Measurements from ENCODE around the gene SNCA. TPM values are rescaled to one million over a fixed set of nuclear protein-coding genes. Genes with fewer than 3 reads are reported as not detected.

SNCA gene
- total RNA-seq, 4 donors from 2014 or later = 0.87 to 16.3 (median 5.3) TPM

GRCh38 chr4:89803915-89804314, 33.0 kb downstream of the SNCA start:
- H3K27me3 ChIP-seq = peaks cover 0 to 86% (median 0%) of the 10 kb centered on the region in 4 donors
- H3K9me3 ChIP-seq = no peaks in the 10 kb centered on the region
- no peak overlapping the region for H3K27ac ChIP-seq
- intact Hi-C loops (cut with DNase I) = no loop called here
- no peak overlapping the region for H3K4me3 ChIP-seq
- TF ChIP-seq CTCF (IDR thresholded peaks at IDR 0.05) (no peak), POLR2A (IDR thresholded peaks at IDR 0.05) (no peak)
- DNase-seq = no peak
- peaks cover 0 to 20% (median 3%) of the 10 kb centered on the region in 3 donors for H3K4me1 ChIP-seq
- 79 to 83% methylated on average over 4 of the region's 4 CpGs for WGBS, 2 donors
- H3K36me3 ChIP-seq = no peaks in the 10 kb centered on the region

- TF ChIP-seq POLR2A (IDR thresholded peaks at IDR 0.05) = no peak
- no peak for TF ChIP-seq CTCF (IDR thresholded peaks at IDR 0.05)
- Histone ChIP-seq H3K4me1 (peaks cover 0 to 20% (median 3%) of the 10 kb centered on the region in 3 donors), H3K27me3 (peaks cover 0 to 87% (median 0%) of the 10 kb centered on the region in 4 donors), H3K9me3 (no peaks in the 10 kb centered on the region), H3K36me3 (no peaks in the 10 kb centered on the region), H3K27ac (no peak overlapping the region), H3K4me3 (no peak overlapping the region)
- 93 to 95% methylated on average over 1 of the region's 1 CpG for WGBS, 2 donors
- no peak for DNase-seq
- intact Hi-C loops (cut with DNase I) = no loop called here
Measured at GRCh38 chr4:89803036-89803435, 33.9 kb downstream of the SNCA start.

GRCh38 chr4:89800527-89801103, 36.3 kb downstream of the SNCA start:
- Histone ChIP-seq H3K4me3 (no peak overlapping the region), H3K4me1 (peaks cover 0 to 30% (median 3%) of the 10 kb centered on the region in 3 donors), H3K36me3 (no peaks in the 10 kb centered on the region), H3K27ac (peak overlapping the region in 2 of 4 donors; percentile 1 to 51), H3K9me3 (no peaks in the 10 kb centered on the region), H3K27me3 (peaks cover 0 to 87% (median 0%) of the 10 kb centered on the region in 4 donors)
- intact Hi-C loops (cut with DNase I) = no loop called here
- no peak for DNase-seq
- 24 to 26% methylated on average over 3 of the region's 3 CpGs for WGBS, 2 donors
- TF ChIP-seq CTCF (IDR thresholded peaks at IDR 0.05) = no peak
- no peak for TF ChIP-seq POLR2A (IDR thresholded peaks at IDR 0.05)

GRCh38 chr4:89800012-89800516, 36.9 kb downstream of the SNCA start:
- Histone ChIP-seq H3K9me3 (no peaks in the 10 kb centered on the region), H3K4me1 (peaks cover 0 to 30% (median 3%) of the 10 kb centered on the region in 3 donors), H3K4me3 (no peak overlapping the region), H3K36me3 (no peaks in the 10 kb centered on the region), H3K27me3 (peaks cover 0 to 86% (median 0%) of the 10 kb centered on the region in 4 donors), H3K27ac (peak overlapping the region in 1 of 4 donors; percentile 1)
- intact Hi-C loops (cut with DNase I) = no loop called here
- 31 to 32% methylated on average over 3 of the region's 3 CpGs for WGBS, 2 donors
- no peak for TF ChIP-seq POLR2A (IDR thresholded peaks at IDR 0.05)
- TF ChIP-seq CTCF (IDR thresholded peaks at IDR 0.05) = no peak
- DNase-seq = no peak

- Histone ChIP-seq H3K27ac (no peak overlapping the region), H3K4me3 (no peak overlapping the region), H3K36me3 (no peaks in the 10 kb centered on the region), H3K9me3 (no peaks in the 10 kb centered on the region), H3K4me1 (peaks cover 0 to 30% (median 3%) of the 10 kb centered on the region in 3 donors), H3K27me3 (peaks cover 0 to 84% (median 0%) of the 10 kb centered on the region in 4 donors)
- DNase-seq = no peak
- intact Hi-C loops (cut with DNase I) = no loop called here
- TF ChIP-seq POLR2A (IDR thresholded peaks at IDR 0.05) (no peak), CTCF (IDR thresholded peaks at IDR 0.05) (no peak)
Measured at GRCh38 chr4:89799071-89799470, 37.9 kb downstream of the SNCA start.

Measured in esophagus squamous epithelium (tissue), 5 donors.